SK-N-MC (cell line): ENCODE results near the gene PREB.

Experiments
- EZH2 ChIP-seq: fragments of 200-600 bp; sonication (generic); IDR thresholded peaks from one replicate; pipeline ENCODE4 v1.6.1; 2017; ENCODE audit warnings: antibody characterized with exemption
- FOXP2 ChIP-seq: optimal IDR thresholded peaks from 2 replicates; pipeline ENCODE3; 2011; ENCODE audit warnings: mild to moderate bottlenecking, moderate library complexity; ENCODE audit not compliant: insufficient read depth; ENCODE audit errors: extremely low read length, control extremely low read depth
- POLR2AphosphoS5 ChIP-seq: IDR thresholded peaks from 2 replicates; pipeline ENCODE4 v1.6.1; 2012; ENCODE audit warnings: mild to moderate bottlenecking, low read depth, low read length, borderline replicate concordance

- no peak for TF ChIP-seq POLR2AphosphoS5
- TF ChIP-seq EZH2 = no peak
- no peak for TF ChIP-seq FOXP2
Measured at GRCh38 chr2:27182346-27182745, 47.9 kb upstream of the PREB start.
